GM21528 (cell line): ENCODE data around the gene TUBB2B.
"Not testable (repeated sequence)": the region's sequence is repeated elsewhere in the genome, so short reads cannot be mapped to it uniquely, and the experiment has no call there.

ENCODE experiments used
- ATAC-seq: cut with Tn5 transposase; IDR thresholded peaks from one replicate; pipeline ENCODE4 v1.9.1; 2021; ENCODE audit warnings: mild to moderate bottlenecking, moderate library complexity; ENCODE audit not compliant: unreplicated experiment, low FRiP score

TUBB2B gene

GRCh38 chr6:3258720-3259490, 31.5 kb upstream of the TUBB2B start, which contains the start of gene PSMG4:
Gene PSMG4, plus strand, starts transcription at chr6:3258947. Its CDS starts 76 bp downstream, at chr6:3259023.
- ATAC-seq, result peak; percentile 74

- ATAC-seq, result no peak
These were observed 30.7 kb upstream of the TUBB2B start for GRCh38 chr6:3258201-3258600.

- no peak for ATAC-seq
These were observed 26.1 kb upstream of the TUBB2B start for GRCh38 chr6:3253597-3253961.

- ATAC-seq, result no peak
These were observed 25.6 kb upstream of the TUBB2B start for GRCh38 chr6:3252861-3253596.

GRCh38 chr6:3252369-3252768, 24.9 kb upstream of the TUBB2B start:
- ATAC-seq, result no peak

- ATAC-seq, result peak; percentile 65
These were observed 24.2 kb upstream of the TUBB2B start for GRCh38 chr6:3251462-3252314.

GRCh38 chr6:3250231-3250675, 22.8 kb upstream of the TUBB2B start:
- ATAC-seq, result no peak

GRCh38 chr6:3249821-3250220, 22.4 kb upstream of the TUBB2B start:
- ATAC-seq, result no peak

- ATAC-seq, result no peak
These were observed 20.0 kb upstream of the TUBB2B start for GRCh38 chr6:3247255-3248146.

- no peak for ATAC-seq
These were observed 17.8 kb upstream of the TUBB2B start for GRCh38 chr6:3245216-3245615.

GRCh38 chr6:3244832-3245161, 17.3 kb upstream of the TUBB2B start:
- not testable (repeated sequence) for ATAC-seq

GRCh38 chr6:3244003-3244831, 16.8 kb upstream of the TUBB2B start:
- no peak for ATAC-seq

- ATAC-seq, result no peak
These were observed 15.3 kb upstream of the TUBB2B start for GRCh38 chr6:3242768-3243167.

- not testable (repeated sequence) for ATAC-seq
These were observed 14.3 kb upstream of the TUBB2B start for GRCh38 chr6:3241745-3242144.

- ATAC-seq, result no peak
These were observed 13.1 kb upstream of the TUBB2B start for GRCh38 chr6:3240595-3240994.

GRCh38 chr6:3239110-3239830, 11.8 kb upstream of the TUBB2B start:
- ATAC-seq, result no peak

- ATAC-seq, result peak; percentile 43
These were observed 10.6 kb upstream of the TUBB2B start for GRCh38 chr6:3237761-3238662.

GRCh38 chr6:3236005-3236404, 8.6 kb upstream of the TUBB2B start:
- no peak for ATAC-seq
